ENCODE measurements around the gene HS6ST2.

HS6ST2 gene

DNA sequence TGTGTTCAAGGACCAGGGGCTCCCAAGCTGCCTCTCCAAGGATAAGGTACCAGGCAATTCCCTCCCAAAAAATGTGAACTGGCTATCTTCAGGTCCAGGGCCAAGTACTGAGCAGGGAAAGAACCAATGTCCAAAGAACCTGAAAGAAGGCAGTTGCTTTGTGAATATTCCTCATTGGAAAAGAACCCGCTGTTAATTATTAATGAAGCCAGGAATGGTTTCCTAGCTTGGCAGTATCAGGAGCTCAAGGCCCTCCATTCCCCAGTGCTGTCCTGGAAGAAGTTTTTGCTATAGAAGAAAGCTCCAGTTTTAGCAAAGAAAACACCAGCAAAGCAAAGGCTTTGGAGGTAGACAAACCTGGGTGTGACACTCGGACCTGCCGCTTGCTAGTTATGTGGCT, 339.6 kb downstream of the HS6ST2 start:
- Mint-ChIP-seq H3K27me3 (no peaks in the 10 kb centered on the region), H3K27ac (no peak overlapping the region), H3K9me3 (no peaks in the 10 kb centered on the region), H3K36me3 (no peaks in the 10 kb centered on the region), H3K4me1 (no peaks in the 10 kb centered on the region), H3K4me3 (no peak overlapping the region)
- no peak for DNase-seq
- CTCF ChIA-PET = interaction anchor here (1.0 to 1.7 kb wide), 2 partner anchors 12 to 791 kb away, joined by 3 read pairs; no protein-coding TSS in a partner anchor

DNA sequence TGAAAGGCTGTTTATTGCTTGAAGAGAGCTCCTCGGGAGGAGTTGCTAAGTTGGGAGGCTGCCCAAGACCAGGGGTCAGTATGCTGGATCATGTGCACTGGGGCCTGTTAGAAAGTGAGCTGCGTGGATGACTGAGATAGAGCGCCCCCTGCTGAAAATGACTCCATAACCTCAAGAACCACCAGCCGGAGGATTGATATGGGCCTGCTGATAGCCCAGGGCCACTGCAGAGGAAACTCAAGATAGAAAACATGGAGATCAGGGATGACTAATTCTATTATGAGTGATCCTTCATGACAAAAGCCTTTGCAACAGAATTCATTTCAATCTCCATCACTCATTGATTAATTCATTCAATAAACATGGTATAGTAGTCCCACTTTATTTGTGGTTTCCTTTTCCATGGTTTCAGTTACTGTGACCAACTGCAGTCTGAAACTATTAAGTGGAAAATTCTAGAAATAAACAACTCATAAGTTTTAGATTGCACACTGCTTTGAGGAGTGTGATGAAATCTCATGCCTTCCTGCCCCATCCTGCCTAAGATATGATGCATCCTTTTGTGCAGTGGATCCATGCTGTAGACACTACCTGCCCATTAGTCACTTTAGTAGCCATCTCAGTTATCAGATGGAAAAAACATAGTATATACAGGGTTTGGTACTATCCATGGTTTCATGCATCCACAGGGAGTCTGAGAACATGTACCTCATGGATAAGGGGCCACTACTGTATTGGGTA, 342.9 kb downstream of the HS6ST2 start:
- Mint-ChIP-seq H3K36me3 (no peaks in the 10 kb centered on the region), H3K4me3 (no peak overlapping the region), H3K4me1 (no peaks in the 10 kb centered on the region), H3K27ac (no peak overlapping the region), H3K27me3 (no peaks in the 10 kb centered on the region), H3K9me3 (no peaks in the 10 kb centered on the region)
- peak; percentile 53 for DNase-seq
- CTCF ChIA-PET = interaction anchor here (0.8 to 4.3 kb wide), 12 partner anchors 9 to 788 kb away, joined by 3 to 49 read pairs (median 4); no protein-coding TSS in a partner anchor

DNA sequence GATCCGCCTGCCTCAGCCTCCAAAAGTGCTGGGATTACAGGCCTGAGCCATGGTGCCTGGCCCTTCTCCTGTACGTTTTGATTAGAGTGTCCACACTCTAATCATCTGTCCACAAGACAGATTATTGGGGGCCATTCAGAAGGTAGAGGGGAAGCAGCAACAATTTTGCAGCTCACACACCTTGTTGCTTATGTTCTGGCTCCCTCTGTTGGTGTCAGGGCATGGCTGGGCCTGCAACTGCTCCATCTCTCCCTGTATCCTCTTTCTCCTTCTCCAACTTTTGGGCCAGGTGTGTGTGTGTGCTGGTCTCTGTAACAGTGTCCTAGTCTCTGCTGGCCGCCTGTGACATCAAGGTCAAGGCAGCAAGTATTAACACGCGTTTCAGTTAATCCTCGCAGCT, 344.1 kb downstream of the HS6ST2 start:
- no peak overlapping the region for H3K27ac Mint-ChIP-seq
- no peaks in the 10 kb centered on the region for H3K4me1 Mint-ChIP-seq
- CTCF ChIA-PET = interaction anchor here (0.7 to 4.3 kb wide), 13 partner anchors 12 to 786 kb away, joined by 3 to 49 read pairs (median 6); no protein-coding TSS in a partner anchor
- no peaks in the 10 kb centered on the region for H3K36me3 Mint-ChIP-seq
- no peak overlapping the region for H3K4me3 Mint-ChIP-seq
- no peaks in the 10 kb centered on the region for H3K27me3 Mint-ChIP-seq
- DNase-seq = no peak
- H3K9me3 Mint-ChIP-seq = no peaks in the 10 kb centered on the region

DNA sequence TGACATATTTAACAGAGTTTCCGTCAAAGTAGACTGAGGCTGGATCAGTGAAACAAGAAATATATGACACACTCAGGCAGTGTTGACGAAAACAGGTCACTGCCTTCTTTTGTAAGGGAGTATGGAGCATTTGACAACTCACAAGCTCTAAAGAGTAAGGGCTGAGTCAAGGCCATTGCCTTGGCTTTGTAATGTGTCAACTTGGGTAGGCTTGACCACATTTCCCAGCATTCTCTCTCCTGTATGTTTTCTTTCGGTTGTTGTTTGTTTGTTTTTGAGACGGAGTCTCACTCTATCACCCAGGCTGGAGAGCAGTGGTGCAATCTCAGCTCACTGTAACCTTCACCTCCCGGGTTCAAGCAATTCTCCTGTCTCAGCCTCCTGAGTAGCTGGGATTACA, 344.6 kb downstream of the HS6ST2 start:
- no peak for DNase-seq

DNA sequence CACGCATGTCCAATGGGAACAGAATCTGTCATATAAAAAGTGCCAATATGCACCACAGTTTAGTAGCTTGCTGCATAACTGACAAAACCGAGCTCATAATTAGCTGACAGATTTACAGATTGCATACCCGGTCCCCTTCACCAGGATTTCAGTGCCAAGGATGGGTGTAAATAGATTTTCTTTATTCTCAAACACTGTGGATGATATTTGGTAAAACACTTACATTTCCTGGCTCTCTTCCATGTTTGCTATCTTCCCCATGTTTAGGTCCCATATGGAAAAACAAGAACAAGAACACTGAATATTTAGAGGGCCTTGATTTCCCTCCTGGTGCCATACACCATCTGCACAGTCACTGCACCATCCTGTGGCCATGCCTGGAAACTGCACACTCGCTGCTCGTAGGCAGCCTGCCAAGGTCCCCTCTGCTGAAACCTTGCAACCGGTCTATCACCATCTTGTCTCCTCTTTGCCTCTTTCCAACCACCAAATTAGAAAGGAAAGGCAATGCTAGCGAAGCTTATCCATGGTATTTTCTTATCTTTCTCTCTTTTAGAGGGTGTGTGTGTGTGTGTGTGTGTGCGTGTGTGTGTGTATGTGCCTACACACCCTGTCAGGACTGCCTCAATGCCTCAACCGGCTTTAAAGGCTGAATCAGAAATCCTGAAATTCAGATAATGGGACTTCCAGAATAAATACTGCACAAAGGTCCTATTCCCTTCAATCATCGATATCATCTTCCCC, 345.4 kb downstream of the HS6ST2 start:
- Mint-ChIP-seq H3K27me3 (peaks cover 4% of the 10 kb centered on the region), H3K9me3 (no peaks in the 10 kb centered on the region), H3K27ac (no peak overlapping the region), H3K4me3 (no peak overlapping the region), H3K36me3 (no peaks in the 10 kb centered on the region), H3K4me1 (no peaks in the 10 kb centered on the region)
- CTCF ChIA-PET = interaction anchor here (0.8 to 4.3 kb wide), 13 partner anchors 9 to 785 kb away, joined by 3 to 49 read pairs (median 4); no protein-coding TSS in a partner anchor
- peak; percentile 55 for DNase-seq

More for the DNA sequence above, 344.6 kb downstream of the HS6ST2 start:
- Mint-ChIP-seq H3K27ac (no peak overlapping the region), H3K4me3 (no peak overlapping the region), H3K36me3 (no peaks in the 10 kb centered on the region), H3K4me1 (no peaks in the 10 kb centered on the region), H3K27me3 (no peaks in the 10 kb centered on the region), H3K9me3 (no peaks in the 10 kb centered on the region)
- CTCF ChIA-PET = interaction anchor here (0.7 to 4.3 kb wide), 13 partner anchors 10 to 786 kb away, joined by 3 to 49 read pairs (median 4); no protein-coding TSS in a partner anchor

DNA sequence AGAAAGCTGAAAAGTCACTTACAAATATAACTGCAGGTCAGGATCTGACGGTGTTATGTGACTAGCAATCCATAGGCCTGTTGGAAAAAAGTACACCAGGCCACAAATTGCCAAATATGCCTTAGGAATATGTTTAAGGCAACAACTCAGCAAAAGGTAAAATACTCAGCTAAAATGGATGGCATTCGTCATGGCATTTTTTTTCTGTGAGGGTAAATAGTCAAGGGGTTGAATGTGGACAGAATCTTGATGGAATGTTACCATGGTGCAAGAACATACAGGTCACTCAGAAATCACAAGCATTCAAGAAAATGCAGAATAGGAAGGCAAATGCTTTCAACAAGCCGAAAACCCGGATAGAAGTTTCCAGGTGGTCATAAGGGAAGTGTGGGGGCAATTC, 347.9 kb downstream of the HS6ST2 start:
- H3K27ac Mint-ChIP-seq = no peak overlapping the region
- H3K27me3 Mint-ChIP-seq = peaks cover 11% of the 10 kb centered on the region
- no peak overlapping the region for H3K4me3 Mint-ChIP-seq
- no peaks in the 10 kb centered on the region for H3K9me3 Mint-ChIP-seq
- no peaks in the 10 kb centered on the region for H3K36me3 Mint-ChIP-seq
- DNase-seq = no peak
- H3K4me1 Mint-ChIP-seq = no peaks in the 10 kb centered on the region
- CTCF ChIA-PET = interaction anchor here (1.0 kb wide), 1 partner anchor 384 kb away, joined by 3 read pairs; no protein-coding TSS in a partner anchor

DNA sequence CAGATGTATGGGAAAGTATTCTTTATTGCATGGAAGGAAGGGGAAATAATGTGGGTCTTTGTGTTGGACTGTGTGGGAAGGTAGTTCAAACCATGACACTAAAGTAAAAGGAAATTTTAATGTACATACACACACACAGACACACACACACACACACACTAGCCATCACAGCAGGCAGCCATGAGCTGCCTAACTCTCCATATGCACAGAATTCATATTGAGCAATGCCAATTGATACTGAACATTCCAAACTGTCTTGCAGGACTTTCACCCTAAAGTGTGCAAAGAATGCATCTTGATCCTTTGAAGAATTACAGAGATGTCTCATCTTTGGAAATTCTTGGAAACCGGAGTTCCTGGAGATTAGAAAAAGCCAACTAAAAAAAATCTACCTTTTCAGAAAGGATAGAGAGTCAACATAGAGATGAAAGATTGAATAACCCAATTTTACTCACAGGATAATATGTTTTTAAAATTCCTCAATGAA, 349.0 kb downstream of the HS6ST2 start:
- CTCF ChIA-PET = no interaction called here
- Mint-ChIP-seq H3K36me3 (no peaks in the 10 kb centered on the region), H3K9me3 (no peaks in the 10 kb centered on the region), H3K27ac (no peak overlapping the region), H3K27me3 (peaks cover 11% of the 10 kb centered on the region), H3K4me3 (no peak overlapping the region), H3K4me1 (no peaks in the 10 kb centered on the region)
- no peak for DNase-seq

DNA sequence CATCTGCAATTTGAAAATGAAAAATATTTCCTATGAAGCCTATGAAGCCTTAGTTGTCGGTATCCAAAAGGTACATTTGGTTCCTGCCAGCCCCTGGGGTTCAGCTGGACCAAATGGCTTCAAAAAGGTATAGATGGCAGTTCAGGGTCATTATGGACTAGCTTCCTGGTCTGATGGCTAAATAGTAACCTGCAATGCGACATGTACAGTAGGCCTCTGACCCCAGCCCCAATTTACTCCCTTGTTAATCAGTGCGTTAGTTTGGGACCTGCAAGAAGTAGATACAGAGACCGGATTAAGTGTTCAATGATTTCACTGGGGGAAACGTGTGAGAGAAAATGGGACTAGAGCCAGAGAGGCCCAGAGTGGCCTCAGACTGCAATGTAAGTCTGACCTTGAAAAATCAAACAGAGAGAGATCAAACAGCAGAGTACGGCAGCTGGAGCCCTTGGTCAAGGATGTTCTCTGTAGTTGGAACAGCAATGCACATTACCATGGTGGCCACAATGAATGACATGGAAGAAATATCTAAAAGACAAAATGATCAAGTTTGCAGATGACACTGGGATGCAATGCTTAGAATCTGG, 354.6 kb downstream of the HS6ST2 start:
- no peaks in the 10 kb centered on the region for H3K4me1 Mint-ChIP-seq
- no peak overlapping the region for H3K27ac Mint-ChIP-seq
- H3K27me3 Mint-ChIP-seq = peaks cover 11% of the 10 kb centered on the region
- no peak overlapping the region for H3K4me3 Mint-ChIP-seq
- CTCF ChIA-PET = interaction anchor here (2.2 kb wide), 1 partner anchor 11 kb away, joined by 6 read pairs; no protein-coding TSS in a partner anchor
- no peaks in the 10 kb centered on the region for H3K9me3 Mint-ChIP-seq
- no peak for DNase-seq
- no peaks in the 10 kb centered on the region for H3K36me3 Mint-ChIP-seq

DNA sequence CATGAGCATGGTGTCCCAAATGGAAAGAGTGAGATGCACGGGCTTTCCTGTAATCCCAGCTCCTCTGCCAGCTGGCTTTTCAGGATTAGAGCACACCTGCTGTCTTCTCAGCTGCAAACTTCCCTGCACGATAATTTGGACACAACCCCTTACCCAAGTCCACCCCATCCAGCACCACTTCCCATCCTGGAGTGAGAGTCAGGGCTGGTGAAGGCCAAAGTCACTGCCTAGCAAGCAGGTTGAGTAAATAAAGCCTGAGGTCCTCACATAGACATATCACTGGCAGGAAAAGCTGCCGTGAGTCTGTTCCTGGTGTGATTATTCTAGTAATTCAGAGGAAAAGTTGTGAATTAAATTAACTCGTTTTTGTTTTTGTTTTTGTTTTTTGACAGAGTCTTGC, 355.7 kb downstream of the HS6ST2 start:
- H3K4me3 Mint-ChIP-seq = no peak overlapping the region

DNA sequence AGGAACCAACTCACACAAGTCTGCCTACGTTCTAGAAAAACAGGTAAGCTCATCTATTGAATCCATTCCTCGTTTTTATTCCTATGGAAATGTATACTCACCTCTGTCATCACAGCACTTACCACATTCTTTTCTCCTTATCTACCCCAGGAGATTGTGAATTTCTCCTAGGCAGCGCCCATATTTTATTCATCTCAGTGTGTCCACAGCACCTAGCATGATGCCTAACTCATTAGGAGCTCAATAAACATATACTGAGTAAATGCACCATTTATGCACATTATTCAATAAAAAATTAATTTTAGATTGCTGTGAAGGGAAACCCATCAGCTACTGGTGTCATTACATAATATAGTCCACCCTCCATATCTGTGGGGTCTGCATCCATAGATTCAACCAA, 363.4 kb downstream of the HS6ST2 start:
- DNase-seq = no peak
- no peak overlapping the region for H3K27ac Mint-ChIP-seq
- H3K9me3 Mint-ChIP-seq = no peaks in the 10 kb centered on the region
- H3K36me3 Mint-ChIP-seq = no peaks in the 10 kb centered on the region
- H3K4me3 Mint-ChIP-seq = no peak overlapping the region
- H3K4me1 Mint-ChIP-seq = no peaks in the 10 kb centered on the region
- CTCF ChIA-PET = interaction anchor here (1.1 kb wide), 1 partner anchor 18 kb away, joined by 3 read pairs; no protein-coding TSS in a partner anchor
- H3K27me3 Mint-ChIP-seq = no peaks in the 10 kb centered on the region

More for the DNA sequence above, 355.7 kb downstream of the HS6ST2 start:
- Mint-ChIP-seq H3K4me1 (no peaks in the 10 kb centered on the region), H3K36me3 (no peaks in the 10 kb centered on the region), H3K9me3 (no peaks in the 10 kb centered on the region), H3K27ac (no peak overlapping the region), H3K27me3 (peaks cover 6% of the 10 kb centered on the region)
- DNase-seq = no peak
- CTCF ChIA-PET = interaction anchor here (2.2 kb wide), 1 partner anchor 12 kb away, joined by 6 read pairs; no protein-coding TSS in a partner anchor

DNA sequence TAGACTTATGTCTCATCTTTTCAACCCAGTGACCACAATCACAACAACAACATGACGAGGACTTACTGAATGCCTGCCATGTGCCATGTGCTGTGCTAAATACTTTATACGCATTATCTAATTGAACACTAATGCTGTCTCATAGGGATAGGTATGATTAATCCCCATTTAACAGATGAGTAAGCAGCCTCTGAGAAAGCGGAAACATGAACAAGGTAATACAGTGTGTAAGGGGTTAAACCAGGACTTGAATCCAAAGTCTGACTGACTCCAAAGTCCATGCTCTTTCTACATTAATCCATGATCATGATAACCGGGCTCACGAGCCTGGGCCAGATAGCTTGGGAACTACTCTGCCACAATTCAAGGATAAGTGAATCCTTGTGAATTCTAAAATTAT, 364.3 kb downstream of the HS6ST2 start:
- DNase-seq = no peak
- Mint-ChIP-seq H3K4me1 (no peaks in the 10 kb centered on the region), H3K27ac (no peak overlapping the region), H3K9me3 (no peaks in the 10 kb centered on the region), H3K27me3 (no peaks in the 10 kb centered on the region), H3K36me3 (no peaks in the 10 kb centered on the region), H3K4me3 (no peak overlapping the region)
- CTCF ChIA-PET = interaction anchor here (1.1 kb wide), 1 partner anchor 18 kb away, joined by 3 read pairs; no protein-coding TSS in a partner anchor

DNA sequence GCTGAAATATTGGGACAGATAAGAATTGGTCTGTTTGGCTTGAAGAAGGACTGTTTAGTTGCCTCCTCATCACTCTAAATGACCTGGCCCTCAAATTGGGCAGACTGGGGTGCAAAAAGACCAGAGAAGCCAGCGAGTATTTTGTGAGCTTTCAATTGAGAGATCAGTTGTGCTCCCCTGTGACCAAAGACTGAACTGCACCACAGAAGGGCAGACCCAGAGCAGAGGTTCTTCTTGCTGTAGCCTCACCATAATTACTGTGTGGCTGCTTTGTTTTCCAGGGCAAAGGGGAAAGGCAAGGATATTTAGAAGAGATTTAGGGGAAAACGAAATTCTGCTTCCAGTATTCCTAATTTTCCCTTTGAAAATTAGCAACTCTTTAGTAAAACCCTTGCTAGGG, 365.5 kb downstream of the HS6ST2 start:
- DNase-seq = peak; percentile 19
- CTCF ChIA-PET = interaction anchor here (0.9 to 1.4 kb wide), 3 partner anchors 102 to 367 kb away, joined by 3 to 7 read pairs (median 4); no protein-coding TSS in a partner anchor
- Mint-ChIP-seq H3K4me1 (no peaks in the 10 kb centered on the region), H3K36me3 (no peaks in the 10 kb centered on the region), H3K27ac (no peak overlapping the region), H3K27me3 (no peaks in the 10 kb centered on the region), H3K4me3 (no peak overlapping the region), H3K9me3 (no peaks in the 10 kb centered on the region)

DNA sequence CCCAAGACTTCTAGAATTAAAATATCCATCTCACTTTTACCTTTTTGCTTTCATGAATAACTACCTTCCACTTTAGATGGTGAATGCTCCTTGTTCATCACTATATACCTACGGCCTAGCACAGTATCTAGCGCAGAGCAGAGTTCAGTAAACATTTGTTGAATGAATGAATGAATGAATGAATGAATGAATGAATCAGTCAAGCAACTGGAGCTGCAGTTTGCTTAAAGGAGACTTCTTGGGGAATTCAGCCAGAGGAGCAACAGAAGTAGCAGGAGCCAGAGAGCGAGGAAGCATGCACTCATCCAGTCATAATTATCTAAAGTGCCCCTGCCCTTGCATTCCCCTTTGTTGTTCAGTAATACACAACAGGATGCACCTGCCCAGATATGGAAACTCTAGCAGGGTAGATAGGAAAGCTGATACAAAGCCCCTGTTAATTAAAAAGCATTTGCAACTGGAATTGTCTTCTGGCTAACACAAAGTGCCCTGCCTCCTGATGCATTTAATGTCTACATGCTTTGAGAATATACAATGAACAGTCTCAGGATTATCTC, 366.6 kb downstream of the HS6ST2 start:
- H3K4me1 Mint-ChIP-seq = no peaks in the 10 kb centered on the region
- no peak overlapping the region for H3K4me3 Mint-ChIP-seq
- no peak for DNase-seq
- no peaks in the 10 kb centered on the region for H3K27me3 Mint-ChIP-seq
- H3K36me3 Mint-ChIP-seq = no peaks in the 10 kb centered on the region
- H3K27ac Mint-ChIP-seq = no peak overlapping the region
- CTCF ChIA-PET = no interaction called here
- H3K9me3 Mint-ChIP-seq = no peaks in the 10 kb centered on the region
